ENCODE measurements around the gene HEXA. TPM values are rescaled to one million over a fixed set of nuclear protein-coding genes. Genes with fewer than 3 reads are reported as not detected.
A peak's percentile ranks its signal among the peaks of the same experiment; 100 is the strongest.

The HEXA gene
- total RNA-seq, 1 donor from 2014 or later = 145 TPM

DNA sequence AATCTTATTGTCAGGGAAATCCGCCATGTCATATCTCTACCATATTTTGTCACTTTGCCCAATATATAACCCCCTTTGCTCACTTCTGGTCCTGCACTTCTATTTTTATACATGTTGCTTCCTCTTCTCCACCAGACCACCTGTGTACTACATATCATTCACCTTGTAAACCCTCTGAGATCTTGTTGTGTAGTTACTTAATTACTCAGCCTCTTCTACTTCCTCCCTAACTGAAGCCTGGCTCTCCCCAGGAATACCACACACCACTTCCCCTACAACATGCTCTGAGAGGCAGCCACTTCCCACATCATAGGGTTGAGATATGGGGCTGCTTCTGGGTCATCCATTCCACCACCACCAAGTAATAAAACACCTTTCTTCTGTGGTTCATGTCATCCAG, 10.0 kb downstream of the HEXA start:
- Histone ChIP-seq H3K4me3 (ENCODE audit: insufficient read depth, low read depth, low read length) (no peak overlapping the region), H4K20me1 (ENCODE audit: insufficient read depth, low read length) (peaks cover 48% of the 10 kb centered on the region), H3K9me3 (ENCODE audit: insufficient read depth, low read depth, low read length) (no peaks in the 10 kb centered on the region), H2AFZ (ENCODE audit: low read depth, low read length) (no peak overlapping the region), H3K4me2 (ENCODE audit: low read length) (no peak overlapping the region), H3K79me2 (ENCODE audit: insufficient read depth, low read length) (peaks cover 49% of the 10 kb centered on the region), H3K4me1 (ENCODE audit: insufficient read depth, low read length) (no peaks in the 10 kb centered on the region), H3K27ac (ENCODE audit: low read depth, low read length) (no peak overlapping the region), H3K36me3 (ENCODE audit: insufficient read depth, low read length) (peaks cover 3% of the 10 kb centered on the region), H3K27me3 (ENCODE audit: insufficient read depth, low read length) (no peaks in the 10 kb centered on the region), H3K9ac (ENCODE audit: low read length) (no peak overlapping the region)
- peaks cover 11% of the 10 kb centered on the region for H3K36me3 Mint-ChIP-seq (ENCODE audit: low read depth, unreplicated experiment)
- no peak for FAIRE-seq
- no peak for TF ChIP-seq EZH2 (IDR thresholded peaks at IDR 0.05; ENCODE audit: insufficient read depth, low read length)
- TF ChIP-seq, protein P1, sequence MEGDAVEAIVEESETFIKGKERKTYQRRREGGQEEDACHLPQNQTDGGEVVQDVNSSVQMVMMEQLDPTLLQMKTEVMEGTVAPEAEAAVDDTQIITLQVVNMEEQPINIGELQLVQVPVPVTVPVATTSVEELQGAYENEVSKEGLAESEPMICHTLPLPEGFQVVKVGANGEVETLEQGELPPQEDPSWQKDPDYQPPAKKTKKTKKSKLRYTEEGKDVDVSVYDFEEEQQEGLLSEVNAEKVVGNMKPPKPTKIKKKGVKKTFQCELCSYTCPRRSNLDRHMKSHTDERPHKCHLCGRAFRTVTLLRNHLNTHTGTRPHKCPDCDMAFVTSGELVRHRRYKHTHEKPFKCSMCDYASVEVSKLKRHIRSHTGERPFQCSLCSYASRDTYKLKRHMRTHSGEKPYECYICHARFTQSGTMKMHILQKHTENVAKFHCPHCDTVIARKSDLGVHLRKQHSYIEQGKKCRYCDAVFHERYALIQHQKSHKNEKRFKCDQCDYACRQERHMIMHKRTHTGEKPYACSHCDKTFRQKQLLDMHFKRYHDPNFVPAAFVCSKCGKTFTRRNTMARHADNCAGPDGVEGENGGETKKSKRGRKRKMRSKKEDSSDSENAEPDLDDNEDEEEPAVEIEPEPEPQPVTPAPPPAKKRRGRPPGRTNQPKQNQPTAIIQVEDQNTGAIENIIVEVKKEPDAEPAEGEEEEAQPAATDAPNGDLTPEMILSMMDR (IDR thresholded peaks at IDR 0.05; ENCODE audit: insufficient read depth, low read depth, low read length) = no peak
- no peaks in the 10 kb centered on the region for H3K9me3 Mint-ChIP-seq (ENCODE audit: unreplicated experiment)
- H3K27ac Mint-ChIP-seq (ENCODE audit: unreplicated experiment) = no peak overlapping the region
- H3K27me3 Mint-ChIP-seq (ENCODE audit: low read depth, unreplicated experiment) = no peaks in the 10 kb centered on the region
- DNase-seq (ENCODE audit: low read depth) = no peak
- H3K4me1 Mint-ChIP-seq (ENCODE audit: low read depth, unreplicated experiment) = peaks cover 15% of the 10 kb centered on the region
- H3K4me3 Mint-ChIP-seq (ENCODE audit: unreplicated experiment) = no peak overlapping the region

DNA sequence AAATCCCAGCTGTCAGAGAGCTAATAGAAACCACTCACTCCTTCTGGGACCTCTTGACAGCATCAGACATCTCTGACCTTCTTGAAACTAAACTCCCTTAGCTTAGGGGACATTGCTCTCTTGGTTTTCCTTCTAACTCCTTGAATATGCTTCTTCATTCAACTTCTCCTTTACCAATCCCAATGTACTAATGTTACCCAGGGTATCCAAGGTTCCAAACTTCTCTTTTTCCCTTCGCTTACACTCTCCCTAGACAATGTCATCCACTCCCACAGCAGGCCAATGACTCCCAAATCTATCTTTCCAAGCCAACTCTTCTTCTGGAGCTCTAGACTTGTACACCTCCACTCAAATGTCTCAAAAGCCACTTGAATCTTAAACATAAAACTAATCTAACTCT, 14.6 kb downstream of the HEXA start:
- TF ChIP-seq, protein P1 (IDR thresholded peaks at IDR 0.05; ENCODE audit: insufficient read depth, low read depth, low read length) = no peak
- no peaks in the 10 kb centered on the region for H3K27me3 ChIP-seq (ENCODE audit: insufficient read depth, low read length)
- Mint-ChIP-seq H3K27me3 (ENCODE audit: low read depth, unreplicated experiment) (no peaks in the 10 kb centered on the region), H3K4me1 (ENCODE audit: low read depth, unreplicated experiment) (peaks cover 15% of the 10 kb centered on the region), H3K9me3 (ENCODE audit: unreplicated experiment) (no peaks in the 10 kb centered on the region), H3K4me3 (ENCODE audit: unreplicated experiment) (no peak overlapping the region), H3K36me3 (ENCODE audit: low read depth, unreplicated experiment) (peaks cover 3% of the 10 kb centered on the region), H3K27ac (ENCODE audit: unreplicated experiment) (no peak overlapping the region)
- no peak overlapping the region for H3K4me3 ChIP-seq (ENCODE audit: insufficient read depth, low read depth, low read length)
- peaks cover 7% of the 10 kb centered on the region for H3K36me3 ChIP-seq (ENCODE audit: insufficient read depth, low read length)
- H3K27ac ChIP-seq (ENCODE audit: low read depth, low read length) = no peak overlapping the region
- H2AFZ ChIP-seq (ENCODE audit: low read depth, low read length) = no peak overlapping the region
- no peaks in the 10 kb centered on the region for H3K9me3 ChIP-seq (ENCODE audit: insufficient read depth, low read depth, low read length)
- no peak overlapping the region for H3K9ac ChIP-seq (ENCODE audit: low read length)
- H3K4me2 ChIP-seq (ENCODE audit: low read length) = no peak overlapping the region
- peaks cover 55% of the 10 kb centered on the region for H3K79me2 ChIP-seq (ENCODE audit: insufficient read depth, low read length)
- FAIRE-seq (no peak), DNase-seq (ENCODE audit: low read depth) (no peak)
- H4K20me1 ChIP-seq (ENCODE audit: insufficient read depth, low read length) = peaks cover 68% of the 10 kb centered on the region
- H3K4me1 ChIP-seq (ENCODE audit: insufficient read depth, low read length) = peaks cover 12% of the 10 kb centered on the region

DNA sequence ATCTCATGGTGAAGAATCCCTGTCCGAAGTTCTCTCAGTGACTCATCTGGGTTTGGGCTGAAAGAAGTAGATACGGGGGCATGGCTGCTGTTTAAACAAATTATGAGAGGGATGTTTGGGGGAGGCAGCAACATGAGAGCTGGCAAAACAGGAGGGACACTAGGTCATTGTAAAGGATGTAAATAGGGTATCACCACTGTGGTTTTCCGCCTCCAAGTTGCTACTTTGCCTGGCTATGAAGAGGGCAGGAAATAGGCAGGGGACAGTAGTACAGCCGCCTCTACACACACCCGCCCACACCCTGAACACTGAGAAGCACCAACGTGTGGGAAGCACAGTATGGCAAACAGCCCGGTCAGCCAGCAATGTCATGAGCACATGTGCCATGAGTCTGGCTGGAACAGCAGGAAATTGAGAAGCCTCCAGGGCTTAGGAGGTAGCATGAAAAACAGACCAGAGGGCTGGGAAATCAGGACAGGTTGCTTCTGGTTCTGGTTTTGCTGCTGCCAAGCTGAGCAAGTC, 17.1 kb downstream of the HEXA start:
- Histone ChIP-seq H3K79me2 (ENCODE audit: insufficient read depth, low read length) (peaks cover 50% of the 10 kb centered on the region), H3K9me3 (ENCODE audit: insufficient read depth, low read depth, low read length) (no peaks in the 10 kb centered on the region), H3K36me3 (ENCODE audit: insufficient read depth, low read length) (peaks cover 16% of the 10 kb centered on the region), H2AFZ (ENCODE audit: low read depth, low read length) (no peak overlapping the region), H3K9ac (ENCODE audit: low read length) (no peak overlapping the region), H4K20me1 (ENCODE audit: insufficient read depth, low read length) (peaks cover 73% of the 10 kb centered on the region), H3K27ac (ENCODE audit: low read depth, low read length) (no peak overlapping the region), H3K27me3 (ENCODE audit: insufficient read depth, low read length) (no peaks in the 10 kb centered on the region), H3K4me1 (ENCODE audit: insufficient read depth, low read length) (peaks cover 12% of the 10 kb centered on the region), H3K4me2 (ENCODE audit: low read length) (peak overlapping the region; percentile 37), H3K4me3 (ENCODE audit: insufficient read depth, low read depth, low read length) (no peak overlapping the region)
- DNase-seq (ENCODE audit: low read depth) = peak; percentile 80
- no peaks in the 10 kb centered on the region for H3K27me3 Mint-ChIP-seq (ENCODE audit: low read depth, unreplicated experiment)
- FAIRE-seq = no peak
- H3K36me3 Mint-ChIP-seq (ENCODE audit: low read depth, unreplicated experiment) = peaks cover 16% of the 10 kb centered on the region
- peak overlapping the region; percentile 6 for H3K27ac Mint-ChIP-seq (ENCODE audit: unreplicated experiment)
- no peak for TF ChIP-seq EZH2 (IDR thresholded peaks at IDR 0.05; ENCODE audit: insufficient read depth, low read length)
- TF ChIP-seq, protein P1 (IDR thresholded peaks at IDR 0.05; ENCODE audit: insufficient read depth, low read depth, low read length) = no peak
- no peaks in the 10 kb centered on the region for H3K9me3 Mint-ChIP-seq (ENCODE audit: unreplicated experiment)
- H3K4me3 Mint-ChIP-seq (ENCODE audit: unreplicated experiment) = peak overlapping the region; percentile 18
- H3K4me1 Mint-ChIP-seq (ENCODE audit: low read depth, unreplicated experiment) = peaks cover 13% of the 10 kb centered on the region

All from astrocyte (in vitro differentiated cells and primary cell).